IMR-90 (cell line): Measurements from ENCODE around the gene RERE. TPM values are rescaled to one million over a fixed set of nuclear protein-coding genes. Genes with fewer than 3 reads are reported as not detected.

Source experiments
- ATAC-seq: fragments of 200-7000 bp; cut with Tn5 transposase; 2 replicates; pipeline ENCODE4 v1.9.1; 2020; ENCODE audit warnings: low read depth, mild to moderate bottlenecking, moderate library complexity
- BruUV-seq: library from RNA; stranded (reverse); fragments of 400-500 nt; replicated peaks from 2 replicates; lab custom pipeline; 2021; lab: Mats Ljungman, UMichigan
- CTCF ChIA-PET: fragments of 300-600 bp; formaldehyde crosslinking; extraction: SDS; loops from one replicate; lab custom pipeline; 2021; ENCODE audit warnings: antibody characterized with exemption; lab: Yijun Ruan, JAX
- POLR2A ChIA-PET: fragments of 300-600 bp; sonication (Branson Sonifier 250); formaldehyde crosslinking; loops from one replicate; lab custom pipeline; 2022; ENCODE audit warnings: antibody characterized with exemption; ENCODE audit not compliant: unreplicated experiment; lab: Charles Lee
- DNase-seq: peaks from one replicate; pipeline ENCODE4 v3.0.0; 2013
- H2AFZ ChIP-seq: replicated peaks from 2 replicates; pipeline ENCODE3; 2013; ENCODE audit warnings: low read length, mild to moderate bottlenecking; ENCODE audit not compliant: poor library complexity
- H2AK5ac ChIP-seq: 2 replicates; pipeline ENCODE4 v1.6.1; 2013; ENCODE audit warnings: low read depth, low read length, inconsistent platforms
- H2AK9ac ChIP-seq: replicated peaks from 2 replicates; pipeline ENCODE3; 2013; ENCODE audit warnings: mild to moderate bottlenecking, low read depth, low read length, moderate library complexity; ENCODE audit not compliant: poor library complexity
- H2BK120ac ChIP-seq: 2 replicates; pipeline ENCODE4 v1.6.1; 2013; ENCODE audit warnings: low read depth, low read length, inconsistent platforms
- H2BK15ac ChIP-seq: 3 replicates; pipeline ENCODE4 v1.6.1; 2013; ENCODE audit warnings: low read depth, low read length, inconsistent platforms
- H2BK20ac ChIP-seq: 2 replicates; pipeline ENCODE4 v1.6.1; 2013; ENCODE audit warnings: low read depth, mild to moderate bottlenecking, inconsistent platforms, low read length, moderate library complexity
- H2BK5ac ChIP-seq: 2 replicates; pipeline ENCODE4 v1.6.1; 2013; ENCODE audit warnings: mild to moderate bottlenecking, low read depth, low read length, inconsistent platforms; ENCODE audit not compliant: poor library complexity, severe bottlenecking
- H3K14ac ChIP-seq: replicated peaks from 2 replicates; pipeline ENCODE4 v1.6.1; 2013; ENCODE audit warnings: low read depth, low read length, inconsistent platforms
- H3K18ac ChIP-seq: 2 replicates; pipeline ENCODE4 v1.6.1; 2013; ENCODE audit warnings: low read depth, low read length, control low read depth
- H3K23ac ChIP-seq: 2 replicates; pipeline ENCODE4 v1.6.1; 2013; ENCODE audit warnings: low read depth, low read length, inconsistent platforms
- H3K27ac ChIP-seq: 2 replicates; pipeline ENCODE4 v1.5.1; 2013; ENCODE audit warnings: mild to moderate bottlenecking, control low read depth, low read length; ENCODE audit not compliant: insufficient read depth
- H3K27me3 ChIP-seq: 2 replicates; pipeline ENCODE4 v1.6.1; 2013; ENCODE audit warnings: low read length; ENCODE audit not compliant: control insufficient read depth, insufficient read depth
- H3K36me3 ChIP-seq: 2 replicates; pipeline ENCODE4 v1.6.1; 2013; ENCODE audit warnings: low read length, mixed read lengths; ENCODE audit not compliant: control insufficient read depth, insufficient read depth
- H3K4ac ChIP-seq: 2 replicates; pipeline ENCODE4 v1.6.1; 2013; ENCODE audit warnings: low read depth, low read length, inconsistent platforms
- H3K4me1 ChIP-seq: 2 replicates; pipeline ENCODE4 v1.6.1; 2013; ENCODE audit warnings: low read length, mixed read lengths; ENCODE audit not compliant: control insufficient read depth, insufficient read depth
- H3K4me2 ChIP-seq: 2 replicates; pipeline ENCODE4 v1.6.1; 2013; ENCODE audit warnings: low read depth, mild to moderate bottlenecking, control low read depth, low read length, moderate library complexity
- H3K4me3 ChIP-seq: 2 replicates; pipeline ENCODE4 v1.5.1; 2013; ENCODE audit warnings: low read depth, mild to moderate bottlenecking, control low read depth, low read length, moderate library complexity; ENCODE audit not compliant: insufficient read depth
- H3K56ac ChIP-seq: 2 replicates; pipeline ENCODE4 v1.6.1; 2013; ENCODE audit warnings: low read length, inconsistent platforms; ENCODE audit not compliant: insufficient read depth; ENCODE audit errors: extremely low read depth
- H3K79me1 ChIP-seq, 2 experiments: 2 replicates each; pipeline ENCODE4 v1.6.1; 2013; ENCODE audit warnings: low read length in 2 of 2, inconsistent platforms in 1 of 2, low read depth in 1 of 2
- H3K9ac ChIP-seq: 2 replicates; pipeline ENCODE4 v1.6.1; 2013; ENCODE audit warnings: low read depth, low read length, control low read depth
- H3K9me1 ChIP-seq: 2 replicates; pipeline ENCODE4 v1.6.1; 2013; ENCODE audit warnings: low read length, inconsistent platforms; ENCODE audit not compliant: insufficient read depth
- H3K9me3 ChIP-seq: 2 replicates; pipeline ENCODE4 v1.6.1; 2013; ENCODE audit warnings: low read length; ENCODE audit not compliant: control insufficient read depth, insufficient read depth
- H4K20me1 ChIP-seq: 2 replicates; pipeline ENCODE4 v1.6.1; 2013; ENCODE audit warnings: low read length, inconsistent platforms; ENCODE audit not compliant: insufficient read depth
- H4K5ac ChIP-seq: 2 replicates; pipeline ENCODE4 v1.6.1; 2013; ENCODE audit warnings: mild to moderate bottlenecking, low read depth, low read length, control low read depth
- H4K8ac ChIP-seq, 2 experiments: 2 replicates each; pipeline ENCODE4 v1.6.1; 2013; ENCODE audit warnings: low read depth in 2 of 2, low read length in 2 of 2, control low read depth in 1 of 2, inconsistent platforms in 1 of 2
- H4K91ac ChIP-seq: 2 replicates; pipeline ENCODE4 v1.6.1; 2013; ENCODE audit warnings: low read depth, low read length, inconsistent platforms; ENCODE audit not compliant: insufficient read depth
- RFX5 ChIP-seq: IDR thresholded peaks from 2 replicates; pipeline ENCODE4 v1.8.0; 2012; ENCODE audit warnings: low read depth, mild to moderate bottlenecking, low read length, moderate library complexity
- USF2 ChIP-seq: fragments of 150-350 bp; IDR thresholded peaks from 2 replicates; pipeline ENCODE4 v1.6.1; 2017; ENCODE audit warnings: mild to moderate bottlenecking, antibody characterized with exemption, low read length, low read depth
- WGBS, 2 experiments: methylation state at CpG; one replicate each; pipeline versions ENCODE4 v1.1.5 to v1.1.7; 2013; ENCODE audit warnings: missing lambda C conversion rate in 2 of 2; ENCODE audit not compliant: insufficient read length in 1 of 2; ENCODE audit errors: extremely low coverage in 2 of 2; 5-methylcytosine and 5-hydroxymethylcytosine counted together
- dilution Hi-C: fragments of 300-500 bp; cut with HindIII; formaldehyde crosslinking; loops from one replicate; pipeline ENCODE4 v1.14.3; 2018; ENCODE audit warnings: low sequenced_read_pairs; ENCODE audit not compliant: unreplicated experiment
- in situ Hi-C: fragments of 300-500 bp; cut with MboI; formaldehyde crosslinking; loops from 3 replicates; pipeline ENCODE4 v1.14.3; 2019; ENCODE audit warnings: low sequenced_read_pairs, inconsistent platforms, mixed read lengths
- intact Hi-C: fragments of 100-400 bp; cut with micrococcal nuclease; formaldehyde crosslinking; loops from 2 replicates; pipeline ENCODE4 v1.10.0; 2022
- polyA plus RNA-seq, 3 experiments: library from polyadenylated mRNA; depleted of rRNA; stranded (reverse); fragments of >200 nt; gene quantifications; 2 replicates each; pipeline ENCODE4 v1.2.3, GENCODE V29; 2012; ENCODE audit warnings: low replicate concordance in 1 of 3
- total RNA-seq: library from RNA; depleted of rRNA; stranded (reverse); fragments of >200 nt; gene quantifications from 2 replicates; pipeline ENCODE4 v1.2.3, GENCODE V29; 2012

The RERE gene
- total and polyA plus RNA-seq, 2 of the 4 experiments (the other 2 are of a cell fraction): 11.5 to 25.1 TPM

- Histone ChIP-seq H2BK15ac (no peak overlapping the region), H2BK120ac (no peak overlapping the region), H2AK5ac (no peak overlapping the region), H2AFZ (no peak overlapping the region), H3K14ac (0 out of 2 replicates have a peak overlapping the region, but pooled peaks have one; percentile 58), H3K27me3 (no peaks in the 10 kb centered on the region), H4K5ac (no peak overlapping the region), H2BK5ac (no peak overlapping the region), H4K8ac (peak overlapping the region in 1 of 2 experiments; percentile 8; a peak in 1 of 4 replicates), H3K18ac (0 out of 2 replicates have a peak overlapping the region, but pooled peaks have one; percentile 5), H2AK9ac (no peak overlapping the region), H3K27ac (no peak overlapping the region), H3K4me2 (no peak overlapping the region), H3K4me1 (peaks cover 10% of the 10 kb centered on the region), H4K91ac (no peak overlapping the region), H3K79me1 (peaks cover 25 to 49% of the 10 kb centered on the region in 2 experiments), H3K23ac (peak overlapping the region; percentile 71; the same call in 1 of the 2 replicates), H3K4ac (no peak overlapping the region), H3K9me1 (peaks cover 14% of the 10 kb centered on the region), H3K56ac (no peak overlapping the region), H4K20me1 (peaks cover 9% of the 10 kb centered on the region), H3K4me3 (no peak overlapping the region), H3K36me3 (peaks cover 10% of the 10 kb centered on the region), H3K9ac (no peak overlapping the region), H3K9me3 (no peaks in the 10 kb centered on the region), H2BK20ac (no peak overlapping the region; the same call in 1 of the 2 replicates)
- intact Hi-C loops (no loop called here), in situ Hi-C loops (loop anchor here (25.0 kb wide), 1 partner anchor 565 kb away; no protein-coding TSS in a partner anchor), dilution Hi-C loops (no loop called here)
- no CpG with 5 or more reads among the region's 6 CpGs for WGBS, 2 experiments
- no TSS peak for BruUV-seq
- ATAC-seq (no peak), DNase-seq (no peak)
- TF ChIP-seq USF2 (0 out of 2 replicates have a peak, but pooled peaks have one; percentile 3), RFX5 (no peak)
- POLR2A ChIA-PET: no interaction called here
- CTCF ChIA-PET: interaction anchor here (0.8 kb wide), 1 partner anchor 86 kb away, joined by 3 read pairs; no protein-coding TSS in a partner anchor
Observed at GRCh38 chr1:8551613-8552489, 265.6 kb downstream of the RERE start.
